SHP77 (cell line): ENCODE results near the gene PTH2.
"Not testable (repeated sequence)": the region's sequence is repeated elsewhere in the genome, so short reads cannot be mapped to it uniquely, and the experiment has no call there.

Experiments used
- DNase-seq, 2 experiments: peaks; one replicate each; lab custom pipeline; 2025; lab: John Stamatoyannopoulos, UW

PTH2 gene

GRCh38 chr19:49423071-49423984, at the start of gene PTH2:
PTH2 (minus strand) TSS chr19:49423441; CDS start chr19:49423339, 102 bp downstream.
- DNase-seq = no peak

- no peak for DNase-seq
These were observed 49.7 kb upstream of the PTH2 start for GRCh38 chr19:49472936-49473335.

- no peak for DNase-seq
These were observed 47.4 kb upstream of the PTH2 start for GRCh38 chr19:49470615-49470978.

- DNase-seq = no peak
These were observed 46.8 kb upstream of the PTH2 start for GRCh38 chr19:49469828-49470614.

GRCh38 chr19:49468746-49469447, 45.7 kb upstream of the PTH2 start:
- no peak for DNase-seq

- no peak for DNase-seq
These were observed 45.0 kb upstream of the PTH2 start for GRCh38 chr19:49468199-49468598.

GRCh38 chr19:49465371-49465770, 42.1 kb upstream of the PTH2 start:
- DNase-seq = no peak

GRCh38 chr19:49463960-49464740, 40.9 kb upstream of the PTH2 start:
- no peak for DNase-seq

GRCh38 chr19:49462492-49462891, 39.3 kb upstream of the PTH2 start:
- no peak for DNase-seq

GRCh38 chr19:49461656-49462055, 38.4 kb upstream of the PTH2 start:
- DNase-seq = no peak

- DNase-seq = not testable (repeated sequence)
These were observed 37.9 kb upstream of the PTH2 start for GRCh38 chr19:49461130-49461529.

GRCh38 chr19:49459388-49459787, 36.1 kb upstream of the PTH2 start:
- no peak for DNase-seq

GRCh38 chr19:49458567-49458903, 35.3 kb upstream of the PTH2 start:
- no peak for DNase-seq

GRCh38 chr19:49456326-49456725, 33.1 kb upstream of the PTH2 start:
- no peak for DNase-seq

- DNase-seq = no peak
These were observed 32.5 kb upstream of the PTH2 start for GRCh38 chr19:49455773-49456172.

- DNase-seq = no peak
These were observed 30.6 kb upstream of the PTH2 start for GRCh38 chr19:49453757-49454240.

- peak; percentile 96 to 97 for DNase-seq
These were observed 29.9 kb upstream of the PTH2 start, which contains the start of gene ALDH16A1 for GRCh38 chr19:49453013-49453756. ALDH16A1 (plus strand) TSS chr19:49453225; CDS start chr19:49453332, 107 bp downstream.

- DNase-seq = peak; percentile 98 to 99
These were observed 28.4 kb upstream of the PTH2 start, which contains the start of gene PIH1D1 for GRCh38 chr19:49451430-49452181. PIH1D1 (minus strand) TSS chr19:49451814; CDS start chr19:49451574, 240 bp downstream.

- DNase-seq = no peak
These were observed 27.2 kb upstream of the PTH2 start for GRCh38 chr19:49450405-49450804.

GRCh38 chr19:49448432-49448786, 25.2 kb upstream of the PTH2 start:
- DNase-seq = no peak
